ENCODE measurements around the gene BRMS1L.
A peak's percentile ranks its signal among the peaks of the same experiment; 100 is the strongest.

BRMS1L gene

GRCh38 chr14:35866595-35867279 is 40.6 kb downstream of the BRMS1L start:
- DNase-seq (ENCODE audit: low read depth), result no peak

- DNase-seq (ENCODE audit: low read depth), result no peak
Observed at GRCh38 chr14:35867280-35867629, 41.1 kb downstream of the BRMS1L start.

GRCh38 chr14:35875296-35875695 is 49.2 kb downstream of the BRMS1L start:
- DNase-seq (ENCODE audit: low read depth), result no peak

GRCh38 chr14:35877276-35877675 is 51.1 kb downstream of the BRMS1L start:
- DNase-seq (ENCODE audit: low read depth), result no peak

GRCh38 chr14:35878272-35879150 is 52.4 kb downstream of the BRMS1L start:
- DNase-seq (ENCODE audit: low read depth), result peak; percentile 81

- no peak for DNase-seq (ENCODE audit: low read depth)
Observed at GRCh38 chr14:35879151-35879648, 53.1 kb downstream of the BRMS1L start.

- no peak for DNase-seq (ENCODE audit: low read depth)
Observed at GRCh38 chr14:35879654-35880249, 53.6 kb downstream of the BRMS1L start.

GRCh38 chr14:35881280-35881679 is 55.1 kb downstream of the BRMS1L start:
- no peak for DNase-seq (ENCODE audit: low read depth)

- DNase-seq (ENCODE audit: low read depth), result no peak
Observed at GRCh38 chr14:35883677-35884293, 57.6 kb downstream of the BRMS1L start.

GRCh38 chr14:35890308-35890707 is 64.2 kb downstream of the BRMS1L start:
- no peak for DNase-seq (ENCODE audit: low read depth)

GRCh38 chr14:35895256-35895655 is 69.1 kb downstream of the BRMS1L start:
- no peak for DNase-seq (ENCODE audit: low read depth)

- DNase-seq (ENCODE audit: low read depth), result no peak
Observed at GRCh38 chr14:35897616-35898111, 71.5 kb downstream of the BRMS1L start.

- no peak for DNase-seq (ENCODE audit: low read depth)
Observed at GRCh38 chr14:35898217-35898775, 72.2 kb downstream of the BRMS1L start.

GRCh38 chr14:35900741-35901140 is 74.6 kb downstream of the BRMS1L start:
- no peak for DNase-seq (ENCODE audit: low read depth)

- no peak for DNase-seq (ENCODE audit: low read depth)
Observed at GRCh38 chr14:35909665-35910064, 83.5 kb downstream of the BRMS1L start.

- DNase-seq (ENCODE audit: low read depth), result no peak
Observed at GRCh38 chr14:35910191-35910590, 84.1 kb downstream of the BRMS1L start.

- DNase-seq (ENCODE audit: low read depth), result no peak
Observed at GRCh38 chr14:35911097-35911496, 85.0 kb downstream of the BRMS1L start.

- DNase-seq (ENCODE audit: low read depth), result no peak
Observed at GRCh38 chr14:35915185-35915584, 89.0 kb downstream of the BRMS1L start.

GRCh38 chr14:35915775-35916174 is 89.6 kb downstream of the BRMS1L start:
- no peak for DNase-seq (ENCODE audit: low read depth)
